ENCODE results near the gene IL11. TPM values are rescaled to one million over a fixed set of nuclear protein-coding genes. Genes with fewer than 3 reads are reported as not detected.

IL11 gene
- total RNA-seq, 4 donors from 2014 or later: 0.48 TPM; not detected in 3

- Histone ChIP-seq H3K4me1 (peaks cover 3 to 22% (median 15%) of the 10 kb centered on the region in 4 donors), H3K9me3 (no peaks in the 10 kb centered on the region), H3K36me3 (no peaks in the 10 kb centered on the region), H3K27ac (no peak overlapping the region), H3K4me3 (peak overlapping the region in 2 of 4 donors; percentile 12 to 35), H3K27me3 (peaks cover 69% of the 10 kb centered on the region)
- no peak for TF ChIP-seq POLR2AphosphoS5 (IDR thresholded peaks at IDR 0.05)
- no peak for TF ChIP-seq CTCF (IDR thresholded peaks at IDR 0.05)
- TF ChIP-seq EP300 (IDR thresholded peaks at IDR 0.05; ENCODE audit: low read depth): no peak
- no peak for TF ChIP-seq POLR2A (IDR thresholded peaks at IDR 0.05)
- DNase-seq: no peak
- 8% methylated on average over 48 of the region's 54 CpGs; no CpG with 5 or more reads in 1 of the 2 donors for WGBS, 2 donors (ENCODE audit: low coverage in 1 of 2)
- intact Hi-C loops (cut with DNase I; ENCODE audit: low total_unique reads) (no loop called here), in situ Hi-C loops (cut with MboI; ENCODE audit: low pct_ligation_motif_present in 1 of 4, low pct_unique_long_range_greater_than_20kb in 1 of 4, low sequenced_read_pairs in 3 of 4) (no loop called here)
Measured at GRCh38 chr19:55368701-55369563, 1.3 kb downstream of the IL11 start.

- Histone ChIP-seq H3K27me3 (peaks cover 61% of the 10 kb centered on the region), H3K36me3 (no peaks in the 10 kb centered on the region), H3K4me3 (no peak overlapping the region), H3K9me3 (no peaks in the 10 kb centered on the region), H3K4me1 (peaks cover 3 to 17% (median 14%) of the 10 kb centered on the region in 4 donors), H3K27ac (no peak overlapping the region)
- WGBS, 2 donors (ENCODE audit: low coverage in 1 of 2): 72% methylated on average over 10 of the region's 16 CpGs; no CpG with 5 or more reads in 1 of the 2 donors
- no peak for DNase-seq
- intact Hi-C loops (cut with DNase I; ENCODE audit: low total_unique reads) (no loop called here), in situ Hi-C loops (cut with MboI; ENCODE audit: low pct_ligation_motif_present in 1 of 4, low pct_unique_long_range_greater_than_20kb in 1 of 4, low sequenced_read_pairs in 3 of 4) (no loop called here)
- no peak for TF ChIP-seq EP300 (IDR thresholded peaks at IDR 0.05; ENCODE audit: low read depth)
- TF ChIP-seq CTCF (IDR thresholded peaks at IDR 0.05): no peak
- TF ChIP-seq POLR2A (IDR thresholded peaks at IDR 0.05): no peak
- TF ChIP-seq POLR2AphosphoS5 (IDR thresholded peaks at IDR 0.05): no peak
Measured at GRCh38 chr19:55368106-55368505, 2.2 kb downstream of the IL11 start.

- WGBS, 2 donors (ENCODE audit: low coverage in 1 of 2): 90% methylated on average over 3 of the region's 3 CpGs; no CpG with 5 or more reads in 1 of the 2 donors
- intact Hi-C loops (cut with DNase I; ENCODE audit: low total_unique reads): no loop called here
- H3K27ac ChIP-seq: no peak overlapping the region
- H3K4me1 ChIP-seq: peaks cover 3 to 17% (median 14%) of the 10 kb centered on the region in 4 donors
- TF ChIP-seq POLR2AphosphoS5 (IDR thresholded peaks at IDR 0.05) (no peak), POLR2A (IDR thresholded peaks at IDR 0.05) (no peak), EP300 (IDR thresholded peaks at IDR 0.05; ENCODE audit: low read depth) (no peak), CTCF (IDR thresholded peaks at IDR 0.05) (no peak)
- H3K4me3 ChIP-seq: no peak overlapping the region
- in situ Hi-C loops (cut with MboI; ENCODE audit: low pct_ligation_motif_present in 1 of 4, low pct_unique_long_range_greater_than_20kb in 1 of 4, low sequenced_read_pairs in 3 of 4): no loop called here
- no peaks in the 10 kb centered on the region for H3K9me3 ChIP-seq
- H3K27me3 ChIP-seq: peaks cover 48% of the 10 kb centered on the region
- no peak for DNase-seq
- no peaks in the 10 kb centered on the region for H3K36me3 ChIP-seq
Measured at GRCh38 chr19:55366790-55367189, 3.5 kb downstream of the IL11 start.

- no peak overlapping the region for H3K27ac ChIP-seq
- no peaks in the 10 kb centered on the region for H3K36me3 ChIP-seq
- H3K4me1 ChIP-seq: peaks cover 3 to 17% (median 14%) of the 10 kb centered on the region in 4 donors
- no peak for TF ChIP-seq POLR2A (IDR thresholded peaks at IDR 0.05)
- TF ChIP-seq EP300 (IDR thresholded peaks at IDR 0.05; ENCODE audit: low read depth): no peak
- no peak for TF ChIP-seq CTCF (IDR thresholded peaks at IDR 0.05)
- no peak for TF ChIP-seq POLR2AphosphoS5 (IDR thresholded peaks at IDR 0.05)
- no peak for DNase-seq
- no peak overlapping the region for H3K4me3 ChIP-seq
- H3K27me3 ChIP-seq: peaks cover 39% of the 10 kb centered on the region
- intact Hi-C loops (cut with DNase I; ENCODE audit: low total_unique reads) (no loop called here), in situ Hi-C loops (cut with MboI; ENCODE audit: low pct_ligation_motif_present in 1 of 4, low pct_unique_long_range_greater_than_20kb in 1 of 4, low sequenced_read_pairs in 3 of 4) (no loop called here)
- 76 to 80% methylated on average over 7 to 16 of the region's 19 CpGs for WGBS, 2 donors (ENCODE audit: low coverage in 1 of 2)
- no peaks in the 10 kb centered on the region for H3K9me3 ChIP-seq
Measured at GRCh38 chr19:55365964-55366363, 4.3 kb downstream of the IL11 start.

Data from transverse colon (tissue), 4 donors.